ENCODE measurements around the gene NRDE2. TPM values are rescaled to one million over a fixed set of nuclear protein-coding genes. Genes with fewer than 3 reads are reported as not detected.

Gene NRDE2
- total RNA-seq, 5 donors from 2014 or later (not counting 1 experiment from before 2014, with no cell fraction given) = 20.5 to 26.7 (median 23.1) TPM

DNA sequence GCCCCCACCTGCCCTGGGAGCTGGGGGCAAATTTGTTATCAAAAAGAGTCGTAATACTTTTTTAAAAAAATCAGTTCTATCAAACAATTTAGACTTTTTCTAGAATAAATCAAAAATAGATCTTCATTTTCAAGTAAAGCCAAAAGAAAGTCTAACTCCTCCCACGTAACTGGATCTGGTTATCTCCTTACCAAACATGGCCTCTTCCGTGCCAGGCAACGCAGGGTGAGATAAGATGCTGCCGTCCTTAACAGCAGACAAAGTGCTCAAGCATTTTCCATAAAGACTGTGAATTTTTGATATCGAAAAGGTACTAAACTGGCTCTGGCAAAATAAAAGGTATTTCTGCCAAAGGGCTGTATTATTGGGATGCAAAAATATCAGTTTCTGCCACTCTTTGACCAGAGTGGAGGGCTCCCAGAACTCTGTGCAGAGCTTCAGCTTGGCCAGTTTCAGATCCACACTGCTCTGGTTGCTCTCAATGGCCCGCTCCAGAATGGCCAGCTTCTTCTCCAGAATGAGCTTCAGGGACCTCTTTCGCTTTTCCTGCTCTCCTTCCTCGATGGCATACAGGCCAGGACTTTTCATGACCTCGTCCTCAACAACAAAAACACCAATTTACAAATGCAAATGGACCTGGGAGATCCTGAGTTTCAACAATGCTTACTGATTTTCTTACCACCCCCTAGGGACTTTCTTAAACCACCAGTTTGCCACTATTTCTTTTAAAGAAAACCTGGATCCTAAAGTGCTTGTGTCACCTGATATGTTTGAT, 29.0 kb downstream of the NRDE2 start:
- Histone ChIP-seq H3K4me1 (ENCODE audit: control insufficient read depth in 1 of 2, extremely low read depth in 1 of 2, insufficient read depth in 2 of 2, low read length in 2 of 2) (peaks cover 0 to 2% of the 10 kb centered on the region in 2 experiments), H3K27me3 (replicated peaks in 1 of 2; ENCODE audit: control insufficient read depth in 2 of 2, extremely low read depth in 1 of 2, insufficient read depth in 2 of 2, low read length in 1 of 2) (no peaks in the 10 kb centered on the region), H3K27ac (ENCODE audit: low read length) (no peak overlapping the region), H3K36me3 (ENCODE audit: control insufficient read depth in 2 of 2, extremely low read depth in 1 of 2, insufficient read depth in 1 of 2, low read length in 1 of 2) (peaks cover 9 to 59% of the 10 kb centered on the region in 2 donors), H3K4me3 (ENCODE audit: control insufficient read depth in 1 of 2, extremely low read depth in 1 of 2, low read length in 1 of 2) (no peak overlapping the region), H3K9me3 (no peaks in the 10 kb centered on the region)
- peaks cover 48% of the 10 kb centered on the region for H3K36me3 Mint-ChIP-seq
- H3K27me3 Mint-ChIP-seq = no peaks in the 10 kb centered on the region
- no peaks in the 10 kb centered on the region for H3K9me3 Mint-ChIP-seq
- 100% methylated on average over 8 of the region's 10 CpGs for WGBS (ENCODE audit: insufficient coverage)
- POLR2A ChIA-PET = no interaction called here
- peaks cover 11 to 15% (median 15%) of the 10 kb centered on the region in 3 donors for H3K4me1 Mint-ChIP-seq
- ATAC-seq (replicated peaks in 1 of 4) (no peak), DNase-seq (no peak)
- CTCF ChIA-PET = interaction anchor here in 1 of 2 donors (0.7 to 2.5 kb wide), 3 partner anchors 17 to 457 kb away, joined by 3 to 22 read pairs (median 4); no protein-coding TSS in a partner anchor
- peak overlapping the region in 1 of 2 donors; percentile 11 for H3K27ac Mint-ChIP-seq
- H3K4me3 Mint-ChIP-seq = no peak overlapping the region

DNA sequence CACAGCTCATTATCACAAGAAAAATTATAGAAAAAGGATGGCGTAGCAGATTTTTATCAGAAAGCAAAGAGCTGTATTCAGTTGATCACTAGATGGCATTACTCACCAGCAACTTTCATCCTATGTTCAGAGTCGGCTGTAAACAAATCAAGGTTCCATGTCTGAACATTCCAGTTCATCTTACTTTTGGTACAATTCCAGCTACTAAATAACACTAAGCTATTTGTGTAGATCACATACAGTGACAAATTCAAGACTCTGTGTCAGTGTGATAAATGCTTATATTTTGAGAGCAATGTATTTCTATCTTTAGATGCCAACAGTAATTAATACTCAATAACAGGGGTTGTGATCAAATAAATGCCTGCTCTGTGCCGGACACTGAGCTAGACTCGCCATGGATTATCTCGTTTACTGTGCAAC, 30.1 kb downstream of the NRDE2 start:
- Mint-ChIP-seq H3K36me3 (peaks cover 49% of the 10 kb centered on the region), H3K9me3 (no peaks in the 10 kb centered on the region), H3K27ac (peak overlapping the region in 1 of 2 donors; percentile 24), H3K27me3 (no peaks in the 10 kb centered on the region), H3K4me3 (no peak overlapping the region), H3K4me1 (peaks cover 11 to 15% (median 15%) of the 10 kb centered on the region in 3 donors)
- POLR2A ChIA-PET = interaction anchor here (0.6 to 0.7 kb wide), 2 partner anchors 243 to 468 kb away, joined by 3 to 6 read pairs; no protein-coding TSS in a partner anchor
- ATAC-seq (replicated peaks in 1 of 4) = no peak
- no CpG with 5 or more reads among the region's 5 CpGs for WGBS (ENCODE audit: insufficient coverage)
- CTCF ChIA-PET = interaction anchor here in 1 of 2 donors (0.5 to 2.5 kb wide), 7 partner anchors 80 to 1646 kb away, joined by 3 to 22 read pairs (median 4); no protein-coding TSS in a partner anchor
- H3K27me3 ChIP-seq (replicated peaks in 1 of 2; ENCODE audit: control insufficient read depth in 2 of 2, extremely low read depth in 1 of 2, insufficient read depth in 2 of 2, low read length in 1 of 2) = no peaks in the 10 kb centered on the region
- no peak overlapping the region for H3K27ac ChIP-seq (ENCODE audit: low read length)
- DNase-seq = peak in 1 of 35 experiments; percentile 34
- H3K4me3 ChIP-seq (ENCODE audit: control insufficient read depth in 1 of 2, extremely low read depth in 1 of 2, low read length in 1 of 2) = no peak overlapping the region
- H3K36me3 ChIP-seq (ENCODE audit: control insufficient read depth in 2 of 2, extremely low read depth in 1 of 2, insufficient read depth in 1 of 2, low read length in 1 of 2) = peaks cover 9 to 61% of the 10 kb centered on the region in 2 donors
- H3K4me1 ChIP-seq (ENCODE audit: control insufficient read depth in 1 of 2, extremely low read depth in 1 of 2, insufficient read depth in 2 of 2, low read length in 2 of 2) = peaks cover 0 to 2% of the 10 kb centered on the region in 2 experiments
- no peaks in the 10 kb centered on the region for H3K9me3 ChIP-seq

DNA sequence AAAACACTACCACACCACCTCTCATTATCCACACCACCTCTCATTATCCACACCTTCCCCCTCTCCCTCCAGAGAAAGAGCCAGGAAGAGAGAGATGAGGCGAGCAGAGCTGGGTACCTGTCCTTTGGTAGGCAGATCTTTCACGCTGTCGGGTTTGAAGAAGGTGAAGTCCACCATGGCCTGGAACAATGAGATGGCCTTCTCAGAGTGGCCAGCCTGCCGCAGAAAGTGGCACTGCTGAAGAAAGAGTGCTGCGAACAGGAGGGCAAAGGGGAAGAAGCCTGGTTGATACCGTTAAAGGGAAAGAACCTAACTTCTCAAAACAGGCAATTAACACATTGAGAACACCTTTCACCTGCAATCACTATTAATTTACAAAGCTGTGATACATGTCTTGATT, 30.6 kb downstream of the NRDE2 start:
- H3K9me3 Mint-ChIP-seq = no peaks in the 10 kb centered on the region
- H3K36me3 ChIP-seq (ENCODE audit: control insufficient read depth in 2 of 2, extremely low read depth in 1 of 2, insufficient read depth in 1 of 2, low read length in 1 of 2) = peaks cover 9 to 66% of the 10 kb centered on the region in 2 donors
- H3K4me1 ChIP-seq (ENCODE audit: control insufficient read depth in 1 of 2, extremely low read depth in 1 of 2, insufficient read depth in 2 of 2, low read length in 2 of 2) = peaks cover 0 to 2% of the 10 kb centered on the region in 2 experiments
- ChIA-PET CTCF (interaction anchor here in 1 of 2 donors (1.1 to 2.5 kb wide), 4 partner anchors 81 to 458 kb away, joined by 3 to 22 read pairs (median 4); no protein-coding TSS in a partner anchor), POLR2A (interaction anchor here in 1 of 2 donors (0.6 kb wide), 1 partner anchor 80 kb away, joined by 3 read pairs; no protein-coding TSS in a partner anchor)
- no peaks in the 10 kb centered on the region for H3K27me3 Mint-ChIP-seq
- H3K27ac Mint-ChIP-seq = peak overlapping the region; percentile 53 to 77
- H3K36me3 Mint-ChIP-seq = peaks cover 55% of the 10 kb centered on the region
- DNase-seq = no peak
- no peak overlapping the region for H3K27ac ChIP-seq (ENCODE audit: low read length)
- no CpG with 5 or more reads among the region's 6 CpGs for WGBS (ENCODE audit: insufficient coverage)
- no peaks in the 10 kb centered on the region for H3K9me3 ChIP-seq
- H3K4me3 Mint-ChIP-seq = no peak overlapping the region
- no peaks in the 10 kb centered on the region for H3K27me3 ChIP-seq (replicated peaks in 1 of 2; ENCODE audit: control insufficient read depth in 2 of 2, extremely low read depth in 1 of 2, insufficient read depth in 2 of 2, low read length in 1 of 2)
- peaks cover 11 to 15% (median 15%) of the 10 kb centered on the region in 3 donors for H3K4me1 Mint-ChIP-seq
- no peak for ATAC-seq (replicated peaks in 1 of 4)
- no peak overlapping the region for H3K4me3 ChIP-seq (ENCODE audit: control insufficient read depth in 1 of 2, extremely low read depth in 1 of 2, low read length in 1 of 2)

DNA sequence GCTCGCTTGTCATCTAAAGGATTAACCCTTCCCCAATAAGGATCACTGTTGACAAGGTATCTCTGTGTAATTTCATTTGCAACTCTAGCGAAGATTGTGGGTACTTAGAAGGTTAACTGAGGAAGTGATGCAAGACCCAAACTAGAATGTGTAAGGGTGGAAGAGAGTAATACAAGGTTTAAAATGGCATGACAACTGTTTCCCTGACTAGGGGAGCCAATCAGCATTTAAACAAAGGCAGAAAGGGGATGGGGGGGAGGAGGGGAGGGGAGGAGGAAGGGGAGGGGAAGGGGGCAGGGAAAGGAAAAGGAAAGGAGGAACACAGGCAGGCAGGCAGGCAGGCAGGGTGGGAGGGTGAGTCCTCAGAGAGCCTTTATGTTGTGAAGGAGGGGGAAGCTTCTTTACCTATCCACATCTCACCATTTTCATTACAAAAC, 31.1 kb downstream of the NRDE2 start:
- ChIA-PET CTCF (no interaction called here), POLR2A (interaction anchor here in 1 of 2 donors (0.6 kb wide), 1 partner anchor 81 kb away, joined by 3 read pairs; no protein-coding TSS in a partner anchor)
- Histone ChIP-seq H3K27ac (ENCODE audit: low read length) (no peak overlapping the region), H3K27me3 (replicated peaks in 1 of 2; ENCODE audit: control insufficient read depth in 2 of 2, extremely low read depth in 1 of 2, insufficient read depth in 2 of 2, low read length in 1 of 2) (no peaks in the 10 kb centered on the region), H3K36me3 (ENCODE audit: control insufficient read depth in 2 of 2, extremely low read depth in 1 of 2, insufficient read depth in 1 of 2, low read length in 1 of 2) (peaks cover 9 to 62% of the 10 kb centered on the region in 2 donors), H3K4me3 (ENCODE audit: control insufficient read depth in 1 of 2, extremely low read depth in 1 of 2, low read length in 1 of 2) (no peak overlapping the region), H3K4me1 (ENCODE audit: control insufficient read depth in 1 of 2, extremely low read depth in 1 of 2, insufficient read depth in 2 of 2, low read length in 2 of 2) (peaks cover 0 to 2% of the 10 kb centered on the region in 2 experiments), H3K9me3 (no peaks in the 10 kb centered on the region)
- Mint-ChIP-seq H3K27ac (peak overlapping the region; percentile 53 to 77), H3K4me1 (peaks cover 11 to 15% (median 15%) of the 10 kb centered on the region in 3 donors), H3K4me3 (no peak overlapping the region), H3K36me3 (peaks cover 55% of the 10 kb centered on the region), H3K9me3 (no peaks in the 10 kb centered on the region), H3K27me3 (no peaks in the 10 kb centered on the region)
- DNase-seq (no peak), ATAC-seq (replicated peaks in 1 of 4) (no peak)
- no CpG with 5 or more reads among the region's 2 CpGs for WGBS (ENCODE audit: insufficient coverage)

DNA sequence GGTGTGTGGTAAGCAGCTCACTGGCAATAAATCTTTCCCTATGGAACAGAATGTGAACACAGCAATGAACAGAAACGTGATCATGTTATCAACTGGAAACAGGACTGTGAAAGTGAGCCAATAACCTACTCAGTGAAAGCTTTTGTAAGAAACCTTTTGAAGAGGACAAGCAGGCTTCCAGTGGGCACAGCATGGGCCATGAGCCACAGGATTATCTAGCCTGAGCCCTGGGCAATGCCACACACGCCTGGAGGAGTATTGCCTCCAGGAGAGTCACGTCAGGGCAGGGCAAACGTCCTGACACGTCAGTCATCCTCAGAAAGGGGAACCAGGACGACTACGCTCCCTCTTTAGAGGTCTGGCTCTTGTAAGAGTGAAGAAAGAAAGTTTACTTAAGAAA, 32.3 kb downstream of the NRDE2 start:
- no peak for ATAC-seq (replicated peaks in 1 of 4)
- Mint-ChIP-seq H3K27ac (no peak overlapping the region), H3K36me3 (peaks cover 48% of the 10 kb centered on the region)

DNA sequence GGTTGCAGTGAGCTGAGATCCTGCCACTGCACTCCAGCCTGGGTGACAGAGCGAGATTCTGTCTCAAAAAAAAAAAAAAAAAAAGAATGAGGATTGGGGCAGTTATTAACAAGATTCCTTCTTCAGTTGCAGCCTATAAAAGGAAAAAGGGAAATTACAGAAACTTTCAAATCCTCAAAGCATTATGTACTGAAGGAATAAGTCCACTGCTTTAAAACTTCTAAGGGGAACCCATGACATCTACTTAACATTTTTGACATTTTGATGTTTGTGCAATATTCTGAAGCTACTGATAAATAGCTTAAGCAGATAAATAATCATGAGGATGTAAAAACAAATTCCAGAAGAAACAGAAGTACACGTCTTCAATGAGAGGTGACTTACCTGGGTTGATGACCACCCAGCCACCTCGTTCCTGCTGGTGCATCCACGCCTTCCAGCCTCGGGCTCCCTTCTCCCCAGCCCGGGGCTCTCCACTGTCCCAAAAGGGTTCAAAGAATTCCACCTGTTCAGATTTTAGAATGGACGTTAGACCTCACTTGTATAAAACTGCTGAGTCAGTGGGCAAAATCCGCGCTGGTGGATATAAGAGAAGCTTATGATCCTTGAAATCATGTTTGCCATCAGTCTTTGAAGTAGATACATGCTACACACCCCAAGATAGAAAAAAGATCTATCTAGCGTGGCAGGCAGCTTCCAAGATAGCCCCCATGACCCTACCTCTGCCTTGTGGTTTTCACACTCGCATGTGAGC, 33.7 kb downstream of the NRDE2 start:
- no peaks in the 10 kb centered on the region for H3K9me3 Mint-ChIP-seq
- H3K27me3 ChIP-seq (replicated peaks in 1 of 2; ENCODE audit: control insufficient read depth in 2 of 2, extremely low read depth in 1 of 2, insufficient read depth in 2 of 2, low read length in 1 of 2) = no peaks in the 10 kb centered on the region
- DNase-seq = no peak
- ATAC-seq (replicated peaks in 1 of 4) = no peak
- CTCF ChIA-PET = no interaction called here
- peaks cover 0 to 2% of the 10 kb centered on the region in 2 experiments for H3K4me1 ChIP-seq (ENCODE audit: control insufficient read depth in 1 of 2, extremely low read depth in 1 of 2, insufficient read depth in 2 of 2, low read length in 2 of 2)
- H3K27me3 Mint-ChIP-seq = no peaks in the 10 kb centered on the region
- H3K4me3 ChIP-seq (ENCODE audit: control insufficient read depth in 1 of 2, extremely low read depth in 1 of 2, low read length in 1 of 2) = no peak overlapping the region
- H3K27ac Mint-ChIP-seq = no peak overlapping the region
- peaks cover 47% of the 10 kb centered on the region for H3K36me3 Mint-ChIP-seq
- POLR2A ChIA-PET = no interaction called here
- H3K27ac ChIP-seq (ENCODE audit: low read length) = no peak overlapping the region
- no peak overlapping the region for H3K4me3 Mint-ChIP-seq
- 97% methylated on average over 6 of the region's 11 CpGs for WGBS (ENCODE audit: insufficient coverage)
- peaks cover 11 to 15% (median 15%) of the 10 kb centered on the region in 3 donors for H3K4me1 Mint-ChIP-seq
- no peaks in the 10 kb centered on the region for H3K9me3 ChIP-seq
- H3K36me3 ChIP-seq (ENCODE audit: control insufficient read depth in 2 of 2, extremely low read depth in 1 of 2, insufficient read depth in 1 of 2, low read length in 1 of 2) = peaks cover 7 to 62% of the 10 kb centered on the region in 2 donors

More for the DNA sequence above, 32.3 kb downstream of the NRDE2 start:
- Histone ChIP-seq H3K36me3 (ENCODE audit: control insufficient read depth in 2 of 2, extremely low read depth in 1 of 2, insufficient read depth in 1 of 2, low read length in 1 of 2) (peaks cover 10 to 63% of the 10 kb centered on the region in 2 donors), H3K27ac (ENCODE audit: low read length) (no peak overlapping the region), H3K4me3 (ENCODE audit: control insufficient read depth in 1 of 2, extremely low read depth in 1 of 2, low read length in 1 of 2) (no peak overlapping the region), H3K27me3 (replicated peaks in 1 of 2; ENCODE audit: control insufficient read depth in 2 of 2, extremely low read depth in 1 of 2, insufficient read depth in 2 of 2, low read length in 1 of 2) (no peaks in the 10 kb centered on the region), H3K9me3 (no peaks in the 10 kb centered on the region), H3K4me1 (ENCODE audit: control insufficient read depth in 1 of 2, extremely low read depth in 1 of 2, insufficient read depth in 2 of 2, low read length in 2 of 2) (peaks cover 0 to 2% of the 10 kb centered on the region in 2 experiments)
- POLR2A ChIA-PET = no interaction called here
- 100% methylated on average over 3 of the region's 7 CpGs for WGBS (ENCODE audit: insufficient coverage)
- Mint-ChIP-seq H3K9me3 (no peaks in the 10 kb centered on the region), H3K4me3 (no peak overlapping the region), H3K27me3 (no peaks in the 10 kb centered on the region), H3K4me1 (peaks cover 11 to 15% (median 15%) of the 10 kb centered on the region in 3 donors)
- CTCF ChIA-PET = no interaction called here
- DNase-seq = peak in 1 of 35 experiments; percentile 13

Data from T-cell (primary cell).